K562 (cell line): ENCODE results near the gene ERVH48-1. TPM values are rescaled to one million over a fixed set of nuclear protein-coding genes. Genes with fewer than 3 reads are reported as not detected.

Experiments
- BCOR ChIP-seq: fragments of 450-650 bp; IDR thresholded peaks from 2 replicates; pipeline ENCODE4 v1.6.1; 2016
- DDX20 ChIP-seq: fragments of 450-650 bp; IDR thresholded peaks from 2 replicates; pipeline ENCODE4 v1.6.1; 2016; ENCODE audit warnings: missing genetic modification characterization, low read depth, mild to moderate bottlenecking, missing compliant biosample characterization, moderate library complexity
- FOXP1 ChIP-seq: sonication (generic); formaldehyde crosslinking; IDR thresholded peaks from 2 replicates; pipeline ENCODE4 v1.8.0; 2022; ENCODE audit warnings: mild to moderate bottlenecking, missing genetic modification reagents
- GATAD2B ChIP-seq: fragments of 450-650 bp; IDR thresholded peaks from 2 replicates; pipeline ENCODE4 v1.6.1; 2017; ENCODE audit warnings: mild to moderate bottlenecking, borderline replicate concordance
- HSF4 ChIP-seq: fragments of 250-450 bp; sonication (Bioruptor Pico); IDR thresholded peaks from 2 replicates; pipeline ENCODE4 v2.1.2; 2022; ENCODE audit warnings: mild to moderate bottlenecking, moderate library complexity, borderline replicate concordance
- KLF1 ChIP-seq: fragments of 450-650 bp; IDR thresholded peaks from 2 replicates; pipeline ENCODE4 v1.6.1; 2016; ENCODE audit warnings: missing genetic modification characterization, missing compliant biosample characterization
- ZBTB8A ChIP-seq: fragments of 450-650 bp; IDR thresholded peaks from 2 replicates; pipeline ENCODE4 v1.6.1; 2018; ENCODE audit warnings: mild to moderate bottlenecking, moderate library complexity; ENCODE audit not compliant: partially characterized antibody
- ZNF212 ChIP-seq: fragments of 450-650 bp; formaldehyde crosslinking; IDR thresholded peaks from 2 replicates; pipeline ENCODE4 v1.4.0; 2020; ENCODE audit warnings: mild to moderate bottlenecking
- ZNF224 ChIP-seq: sonication (generic); formaldehyde crosslinking; IDR thresholded peaks from 2 replicates; pipeline ENCODE4 v1.8.0; 2022; ENCODE audit warnings: mild to moderate bottlenecking, missing genetic modification reagents
- ZNF280A ChIP-seq: fragments of 450-650 bp; IDR thresholded peaks from 2 replicates; pipeline ENCODE4 v1.6.1; 2018; ENCODE audit warnings: mild to moderate bottlenecking, low read depth; ENCODE audit not compliant: partially characterized antibody
- ZNF445 ChIP-seq: fragments of 250-450 bp; sonication (Bioruptor Pico); IDR thresholded peaks from 2 replicates; pipeline ENCODE4 v1.4.0; 2020; ENCODE audit warnings: low read depth, mild to moderate bottlenecking, moderate library complexity
- ZNF707 ChIP-seq: fragments of 250-450 bp; sonication (Bioruptor Pico); conservative IDR thresholded peaks from 2 replicates; pipeline ENCODE4 v1.8.0; 2022; ENCODE audit warnings: inconsistent platforms, mild to moderate bottlenecking, moderate library complexity
- ZNF76 ChIP-seq: fragments of 250-450 bp; sonication (Bioruptor Pico); IDR thresholded peaks from 2 replicates; pipeline ENCODE4 v1.4.0; 2020; ENCODE audit warnings: mild to moderate bottlenecking, moderate library complexity, borderline replicate concordance
- ZNF778 ChIP-seq: fragments of 450-650 bp; formaldehyde crosslinking; IDR thresholded peaks from 2 replicates; pipeline ENCODE4 v1.4.0; 2020; ENCODE audit warnings: mild to moderate bottlenecking, moderate library complexity
- polyA plus RNA-seq, 8 experiments: library from polyadenylated mRNA; depleted of rRNA in 4 of 8; stranded (reverse) in 5 of 8; unstranded in 3 of 8; fragments of >200 nt; fragmentation: Nextera tagmentation in 2 of 8; fragmentation: Illumina TruSeq in 1 of 8; extraction: Ambion mirVana in 2 of 8; extraction: Trizol in 1 of 8; gene quantifications; 2 replicates each; pipeline versions ENCODE4 v1.2.1 to v1.2.3, GENCODE V29; 2011 to 2014; ENCODE audit warnings: inconsistent platforms in 1 of 8, missing spikeins in 1 of 8
- total RNA-seq, 7 experiments: library from RNA; depleted of rRNA in 6 of 7; stranded (reverse); fragments of >200 nt in 6 of 7; fragmentation: Illumina TruSeq in 2 of 7; extraction: Trizol in 2 of 7; gene quantifications; 2 replicates each; pipeline versions ENCODE4 v1.2.1 to v1.2.3, GENCODE V29; 2011 to 2021; ENCODE audit warnings: low replicate concordance in 1 of 7
- TF ChIP-seq, protein P1 (sequence below): fragments of 450-650 bp; IDR thresholded peaks from 2 replicates; pipeline ENCODE4 v1.6.1; 2018; ENCODE audit not compliant: partially characterized antibody
- TF ChIP-seq, protein P2 (sequence below): sonication (generic); formaldehyde crosslinking; IDR thresholded peaks from 2 replicates; pipeline ENCODE4 v1.8.1; 2023; ENCODE audit warnings: mild to moderate bottlenecking, missing genetic modification reagents
- TF ChIP-seq, protein P3 (sequence below): fragments of 450-650 bp; formaldehyde crosslinking; IDR thresholded peaks from 2 replicates; pipeline ENCODE4 v1.4.0; 2020; ENCODE audit warnings: mild to moderate bottlenecking, moderate library complexity
- TF ChIP-seq, protein P4 (sequence below): fragments of 250-450 bp; sonication (Bioruptor Pico); IDR thresholded peaks from 2 replicates; pipeline ENCODE4 v1.5.0; 2020; ENCODE audit warnings: mild to moderate bottlenecking

The ERVH48-1 gene
- total and polyA plus RNA-seq, 9 of the 15 experiments (the other 6 are each of a cell fraction or from before 2014, with no cell fraction given): 0.08 to 0.49 (median 0.16) TPM; not detected in 3

DNA sequence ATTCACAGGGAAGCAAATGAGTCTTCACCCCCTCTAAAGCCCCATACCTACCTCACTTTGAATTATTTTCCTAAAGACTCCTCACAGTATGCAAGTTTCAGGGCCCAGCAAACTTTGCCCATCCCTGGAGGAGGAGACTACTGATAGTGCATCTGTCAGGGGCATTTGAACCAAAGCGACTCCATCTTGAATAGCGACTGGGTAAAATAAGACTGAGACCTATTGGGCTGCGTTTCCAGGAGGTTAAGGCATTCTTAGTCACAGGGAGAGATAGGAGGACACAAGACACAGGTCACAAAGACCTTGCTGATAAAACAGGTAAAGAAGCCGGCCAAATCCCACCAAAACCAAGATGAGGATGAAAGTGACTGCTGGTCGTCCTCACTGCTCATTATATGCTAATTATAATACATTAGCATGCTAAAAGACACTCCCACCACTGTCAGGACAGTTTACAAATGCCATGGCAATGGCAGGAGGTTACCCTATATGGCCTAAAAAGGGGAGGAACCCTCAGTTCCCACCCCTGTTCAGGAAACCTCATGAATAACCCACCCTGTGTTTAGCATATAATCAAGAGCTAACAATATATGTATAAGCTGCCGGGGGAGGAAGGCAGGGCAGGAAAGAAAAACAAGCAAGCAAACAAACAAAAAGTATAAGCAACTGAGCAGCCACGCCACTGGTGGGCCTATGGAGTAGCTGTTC is 45.7 kb upstream of the ERVH48-1 start (continued):
- TF ChIP-seq ZNF280A (no peak), ZNF212 (no peak), BCOR (no peak), ZBTB8A (no peak), FOXP1 (no peak), ZNF76 (CRISPR knock-in tag) (peak; percentile 79; the same call in 1 of the 2 replicates), ZNF445 (CRISPR knock-in tag) (0 out of 2 replicates have a peak, but pooled peaks have one; percentile 56), DDX20 (peak; percentile 92), GATAD2B (no peak), ZNF707 (CRISPR knock-in tag) (0 out of 2 replicates have a peak, but pooled peaks have one; percentile 11), ZNF778 (no peak), ZNF224 (no peak), KLF1 (no peak), HSF4 (CRISPR knock-in tag) (peak; percentile 85; the same call in 1 of the 2 replicates)
- TF ChIP-seq, protein P1, sequence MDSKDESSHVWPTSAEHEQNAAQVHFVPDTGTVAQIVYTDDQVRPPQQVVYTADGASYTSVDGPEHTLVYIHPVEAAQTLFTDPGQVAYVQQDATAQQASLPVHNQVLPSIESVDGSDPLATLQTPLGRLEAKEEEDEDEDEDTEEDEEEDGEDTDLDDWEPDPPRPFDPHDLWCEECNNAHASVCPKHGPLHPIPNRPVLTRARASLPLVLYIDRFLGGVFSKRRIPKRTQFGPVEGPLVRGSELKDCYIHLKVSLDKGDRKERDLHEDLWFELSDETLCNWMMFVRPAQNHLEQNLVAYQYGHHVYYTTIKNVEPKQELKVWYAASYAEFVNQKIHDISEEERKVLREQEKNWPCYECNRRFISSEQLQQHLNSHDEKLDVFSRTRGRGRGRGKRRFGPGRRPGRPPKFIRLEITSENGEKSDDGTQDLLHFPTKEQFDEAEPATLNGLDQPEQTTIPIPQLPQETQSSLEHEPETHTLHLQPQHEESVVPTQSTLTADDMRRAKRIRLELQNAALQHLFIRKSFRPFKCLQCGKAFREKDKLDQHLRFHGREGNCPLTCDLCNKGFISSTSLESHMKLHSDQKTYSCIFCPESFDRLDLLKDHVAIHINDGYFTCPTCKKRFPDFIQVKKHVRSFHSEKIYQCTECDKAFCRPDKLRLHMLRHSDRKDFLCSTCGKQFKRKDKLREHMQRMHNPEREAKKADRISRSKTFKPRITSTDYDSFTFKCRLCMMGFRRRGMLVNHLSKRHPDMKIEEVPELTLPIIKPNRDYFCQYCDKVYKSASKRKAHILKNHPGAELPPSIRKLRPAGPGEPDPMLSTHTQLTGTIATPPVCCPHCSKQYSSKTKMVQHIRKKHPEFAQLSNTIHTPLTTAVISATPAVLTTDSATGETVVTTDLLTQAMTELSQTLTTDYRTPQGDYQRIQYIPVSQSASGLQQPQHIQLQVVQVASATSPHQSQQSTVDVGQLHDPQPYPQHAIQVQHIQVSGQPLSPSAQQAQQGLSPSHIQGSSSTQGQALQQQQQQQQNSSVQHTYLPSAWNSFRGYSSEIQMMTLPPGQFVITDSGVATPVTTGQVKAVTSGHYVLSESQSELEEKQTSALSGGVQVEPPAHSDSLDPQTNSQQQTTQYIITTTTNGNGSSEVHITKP: no peak
- TF ChIP-seq, protein P2, sequence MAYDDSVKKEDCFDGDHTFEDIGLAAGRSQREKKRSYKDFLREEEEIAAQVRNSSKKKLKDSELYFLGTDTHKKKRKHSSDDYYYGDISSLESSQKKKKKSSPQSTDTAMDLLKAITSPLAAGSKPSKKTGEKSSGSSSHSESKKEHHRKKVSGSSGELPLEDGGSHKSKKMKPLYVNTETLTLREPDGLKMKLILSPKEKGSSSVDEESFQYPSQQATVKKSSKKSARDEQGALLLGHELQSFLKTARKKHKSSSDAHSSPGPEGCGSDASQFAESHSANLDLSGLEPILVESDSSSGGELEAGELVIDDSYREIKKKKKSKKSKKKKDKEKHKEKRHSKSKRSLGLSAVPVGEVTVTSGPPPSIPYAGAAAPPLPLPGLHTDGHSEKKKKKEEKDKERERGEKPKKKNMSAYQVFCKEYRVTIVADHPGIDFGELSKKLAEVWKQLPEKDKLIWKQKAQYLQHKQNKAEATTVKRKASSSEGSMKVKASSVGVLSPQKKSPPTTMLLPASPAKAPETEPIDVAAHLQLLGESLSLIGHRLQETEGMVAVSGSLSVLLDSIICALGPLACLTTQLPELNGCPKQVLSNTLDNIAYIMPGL (CRISPR knock-in tag): no peak
- TF ChIP-seq, protein P3, sequence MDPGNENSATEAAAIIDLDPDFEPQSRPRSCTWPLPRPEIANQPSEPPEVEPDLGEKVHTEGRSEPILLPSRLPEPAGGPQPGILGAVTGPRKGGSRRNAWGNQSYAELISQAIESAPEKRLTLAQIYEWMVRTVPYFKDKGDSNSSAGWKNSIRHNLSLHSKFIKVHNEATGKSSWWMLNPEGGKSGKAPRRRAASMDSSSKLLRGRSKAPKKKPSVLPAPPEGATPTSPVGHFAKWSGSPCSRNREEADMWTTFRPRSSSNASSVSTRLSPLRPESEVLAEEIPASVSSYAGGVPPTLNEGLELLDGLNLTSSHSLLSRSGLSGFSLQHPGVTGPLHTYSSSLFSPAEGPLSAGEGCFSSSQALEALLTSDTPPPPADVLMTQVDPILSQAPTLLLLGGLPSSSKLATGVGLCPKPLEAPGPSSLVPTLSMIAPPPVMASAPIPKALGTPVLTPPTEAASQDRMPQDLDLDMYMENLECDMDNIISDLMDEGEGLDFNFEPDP: peak; percentile 87; the same call in 1 of the 2 replicates
- TF ChIP-seq, protein P4, sequence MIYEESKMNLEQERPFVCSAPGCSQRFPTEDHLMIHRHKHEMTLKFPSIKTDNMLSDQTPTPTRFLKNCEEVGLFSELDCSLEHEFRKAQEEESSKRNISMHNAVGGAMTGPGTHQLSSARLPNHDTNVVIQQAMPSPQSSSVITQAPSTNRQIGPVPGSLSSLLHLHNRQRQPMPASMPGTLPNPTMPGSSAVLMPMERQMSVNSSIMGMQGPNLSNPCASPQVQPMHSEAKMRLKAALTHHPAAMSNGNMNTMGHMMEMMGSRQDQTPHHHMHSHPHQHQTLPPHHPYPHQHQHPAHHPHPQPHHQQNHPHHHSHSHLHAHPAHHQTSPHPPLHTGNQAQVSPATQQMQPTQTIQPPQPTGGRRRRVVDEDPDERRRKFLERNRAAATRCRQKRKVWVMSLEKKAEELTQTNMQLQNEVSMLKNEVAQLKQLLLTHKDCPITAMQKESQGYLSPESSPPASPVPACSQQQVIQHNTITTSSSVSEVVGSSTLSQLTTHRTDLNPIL: peak; percentile 54; the same call in 1 of the 2 replicates
